Mesothelial cell of epicardium (in vitro differentiated cells): ENCODE measurements around the gene FNDC5. TPM values are rescaled to one million over a fixed set of nuclear protein-coding genes. Genes with fewer than 3 reads are reported as not detected.

Experiments used
- DNase-seq, 2 experiments: peaks; one replicate each; pipeline ENCODE4 v3.0.0; 2021; ENCODE audit warnings: low spot score in 2 of 2; ENCODE audit not compliant: unreplicated experiment in 2 of 2
- H3K27ac Mint-ChIP-seq: 2 replicates; pipeline ENCODE4 v1.8.0; 2021; ENCODE audit warnings: mixed read lengths
- H3K27me3 Mint-ChIP-seq: 2 replicates; pipeline ENCODE4 v1.8.0; 2021; ENCODE audit warnings: low read depth, mixed read lengths
- H3K36me3 Mint-ChIP-seq: 2 replicates; pipeline ENCODE4 v1.8.0; 2021; ENCODE audit warnings: mixed read lengths
- H3K4me1 Mint-ChIP-seq: 2 replicates; pipeline ENCODE4 v1.8.0; 2021; ENCODE audit warnings: mixed read lengths
- H3K4me3 Mint-ChIP-seq: 2 replicates; pipeline ENCODE4 v1.8.0; 2021; ENCODE audit warnings: mild to moderate bottlenecking, moderate library complexity, mixed read lengths
- H3K9me3 Mint-ChIP-seq: 2 replicates; pipeline ENCODE4 v1.8.0; 2021; ENCODE audit warnings: mixed read lengths
- CTCF ChIP-seq: fragments of 200-600 bp; sonication (generic); IDR thresholded peaks from one replicate; pipeline ENCODE4 v1.5.0; 2021; ENCODE audit warnings: antibody characterized with exemption; ENCODE audit not compliant: unreplicated experiment
- total RNA-seq: library from RNA; stranded (reverse); gene quantifications from 3 replicates; pipeline ENCODE4 v1.2.1, GENCODE V29; 2021

The FNDC5 gene
- total RNA-seq, 1 donor from 2014 or later = 164 TPM

GRCh38 chr1:32884032-32884372 is 13.3 kb upstream of the FNDC5 start:
- H3K27ac Mint-ChIP-seq = no peak overlapping the region
- DNase-seq = no peak
- H3K27me3 Mint-ChIP-seq = peaks cover 40% of the 10 kb centered on the region

GRCh38 chr1:32883338-32884031 is 12.8 kb upstream of the FNDC5 start:
- Mint-ChIP-seq H3K9me3 (no peaks in the 10 kb centered on the region), H3K36me3 (no peaks in the 10 kb centered on the region), H3K4me3 (no peak overlapping the region), H3K27me3 (peaks cover 40% of the 10 kb centered on the region), H3K4me1 (peaks cover 9% of the 10 kb centered on the region), H3K27ac (no peak overlapping the region)
- DNase-seq = no peak
- no peak for TF ChIP-seq CTCF

More at GRCh38 chr1:32884032-32884372, 13.3 kb upstream of the FNDC5 start:
- TF ChIP-seq CTCF = no peak
- H3K9me3 Mint-ChIP-seq = no peaks in the 10 kb centered on the region
- no peak overlapping the region for H3K4me3 Mint-ChIP-seq
- no peaks in the 10 kb centered on the region for H3K36me3 Mint-ChIP-seq
- peaks cover 9% of the 10 kb centered on the region for H3K4me1 Mint-ChIP-seq

GRCh38 chr1:32881871-32882850 is 11.4 kb upstream of the FNDC5 start:
- H3K4me1 Mint-ChIP-seq = peaks cover 12% of the 10 kb centered on the region
- H3K36me3 Mint-ChIP-seq = no peaks in the 10 kb centered on the region
- no peaks in the 10 kb centered on the region for H3K9me3 Mint-ChIP-seq
- H3K27me3 Mint-ChIP-seq = peaks cover 29% of the 10 kb centered on the region
- no peak overlapping the region for H3K4me3 Mint-ChIP-seq
- TF ChIP-seq CTCF = no peak
- no peak overlapping the region for H3K27ac Mint-ChIP-seq
- no peak for DNase-seq

- no peak for TF ChIP-seq CTCF
- no peaks in the 10 kb centered on the region for H3K36me3 Mint-ChIP-seq
- DNase-seq = no peak
- no peak overlapping the region for H3K27ac Mint-ChIP-seq
- peaks cover 13% of the 10 kb centered on the region for H3K4me1 Mint-ChIP-seq
- H3K4me3 Mint-ChIP-seq = no peak overlapping the region
- H3K27me3 Mint-ChIP-seq = peaks cover 22% of the 10 kb centered on the region
- H3K9me3 Mint-ChIP-seq = no peaks in the 10 kb centered on the region
Measured at GRCh38 chr1:32881291-32881690, 10.6 kb upstream of the FNDC5 start.

- no peaks in the 10 kb centered on the region for H3K9me3 Mint-ChIP-seq
- no peak for DNase-seq
- no peaks in the 10 kb centered on the region for H3K36me3 Mint-ChIP-seq
- H3K27me3 Mint-ChIP-seq = peaks cover 9% of the 10 kb centered on the region
- H3K4me3 Mint-ChIP-seq = no peak overlapping the region
- H3K4me1 Mint-ChIP-seq = peaks cover 19% of the 10 kb centered on the region
- no peak for TF ChIP-seq CTCF
- H3K27ac Mint-ChIP-seq = no peak overlapping the region
Measured at GRCh38 chr1:32878637-32879041, 7.9 kb upstream of the FNDC5 start.
